NCI-H526 treated with DMSO at 0.1 percent for 48 hours (cell line): ENCODE results near the gene SORBS1.

Experiments used
- DNase-seq: peaks from one replicate; lab custom pipeline; 2025; lab: John Stamatoyannopoulos, UW

The SORBS1 gene

GRCh38 chr10:95315509-95315908 lies 245.7 kb downstream of the SORBS1 start:
- DNase-seq: no peak

DNA sequence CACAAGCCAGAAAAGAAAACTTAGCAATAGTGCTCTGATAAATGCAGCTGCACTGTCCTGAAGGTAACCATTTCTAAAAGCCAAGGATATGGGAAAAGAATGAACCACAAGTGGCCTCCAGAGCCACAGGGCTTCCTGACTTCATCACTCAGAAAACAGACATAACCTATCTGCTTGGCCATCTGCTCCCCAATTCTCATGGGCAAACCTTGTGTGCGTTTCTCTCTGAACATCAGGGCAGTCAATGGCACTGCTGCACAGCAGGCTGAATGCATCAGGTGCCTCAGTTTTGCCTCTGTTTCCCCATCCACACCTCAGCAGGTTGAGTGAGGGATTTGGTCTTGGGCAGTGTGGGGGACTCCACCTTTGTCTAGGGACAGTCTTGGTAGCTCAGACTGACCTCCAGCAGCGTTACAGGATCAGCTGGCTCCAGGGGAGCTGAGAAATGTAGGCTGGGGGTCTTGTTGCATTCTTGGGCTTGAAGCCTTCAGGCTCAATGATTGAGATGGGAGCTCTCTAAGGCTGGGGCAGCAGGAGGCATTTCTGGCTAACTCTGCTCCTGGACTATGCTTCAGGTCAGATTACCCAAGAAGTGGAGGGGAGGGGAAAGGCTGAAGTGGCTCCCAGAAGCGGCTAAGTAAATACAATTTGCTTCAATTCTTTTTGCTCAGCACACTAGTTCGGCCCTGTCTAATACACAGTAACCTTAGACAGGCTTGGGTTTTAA lies 246.8 kb downstream of the SORBS1 start:
- DNase-seq: no peak

GRCh38 chr10:95312986-95313495 lies 248.1 kb downstream of the SORBS1 start:
- DNase-seq: no peak

- DNase-seq: no peak
These were observed 248.9 kb downstream of the SORBS1 start for GRCh38 chr10:95312257-95312656.

DNA sequence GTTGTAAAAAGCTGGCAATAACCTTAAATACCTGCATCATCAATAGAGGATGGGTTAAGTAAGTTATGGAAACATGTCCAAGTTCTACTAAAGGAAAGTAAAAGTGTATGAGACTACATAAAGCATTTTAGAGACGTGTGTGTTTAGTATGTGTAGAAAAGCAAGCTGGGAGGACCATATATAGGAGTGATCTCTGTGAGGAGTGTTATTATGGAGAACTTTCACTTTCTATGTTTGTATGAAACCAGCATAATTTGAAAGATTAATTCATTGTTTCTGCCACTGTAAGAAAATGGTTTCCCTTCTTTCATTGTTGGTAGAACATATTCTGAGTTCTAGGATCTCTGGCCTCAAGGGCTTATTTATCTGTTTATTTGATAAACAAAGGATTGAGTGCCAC lies 251.2 kb downstream of the SORBS1 start:
- DNase-seq: no peak

GRCh38 chr10:95308389-95309302 lies 252.5 kb downstream of the SORBS1 start:
- no peak for DNase-seq

GRCh38 chr10:95306851-95307250 lies 254.3 kb downstream of the SORBS1 start:
- DNase-seq: no peak

DNA sequence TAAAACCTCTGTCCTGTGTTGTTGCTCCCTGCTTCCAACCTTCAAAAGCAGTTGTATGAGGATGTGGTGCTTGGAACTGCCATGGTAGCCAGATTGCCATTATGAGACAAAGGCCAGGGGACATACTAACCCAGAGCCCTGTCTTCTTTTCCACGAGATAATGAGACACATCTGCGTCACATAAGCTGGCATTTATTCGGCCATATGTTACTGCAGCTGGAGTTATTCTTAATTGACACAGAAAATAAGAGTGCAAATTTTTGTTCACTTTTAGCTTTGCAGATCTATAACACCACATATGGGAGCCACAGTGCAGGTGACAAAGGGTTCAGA lies 254.9 kb downstream of the SORBS1 start:
- no peak for DNase-seq

DNA sequence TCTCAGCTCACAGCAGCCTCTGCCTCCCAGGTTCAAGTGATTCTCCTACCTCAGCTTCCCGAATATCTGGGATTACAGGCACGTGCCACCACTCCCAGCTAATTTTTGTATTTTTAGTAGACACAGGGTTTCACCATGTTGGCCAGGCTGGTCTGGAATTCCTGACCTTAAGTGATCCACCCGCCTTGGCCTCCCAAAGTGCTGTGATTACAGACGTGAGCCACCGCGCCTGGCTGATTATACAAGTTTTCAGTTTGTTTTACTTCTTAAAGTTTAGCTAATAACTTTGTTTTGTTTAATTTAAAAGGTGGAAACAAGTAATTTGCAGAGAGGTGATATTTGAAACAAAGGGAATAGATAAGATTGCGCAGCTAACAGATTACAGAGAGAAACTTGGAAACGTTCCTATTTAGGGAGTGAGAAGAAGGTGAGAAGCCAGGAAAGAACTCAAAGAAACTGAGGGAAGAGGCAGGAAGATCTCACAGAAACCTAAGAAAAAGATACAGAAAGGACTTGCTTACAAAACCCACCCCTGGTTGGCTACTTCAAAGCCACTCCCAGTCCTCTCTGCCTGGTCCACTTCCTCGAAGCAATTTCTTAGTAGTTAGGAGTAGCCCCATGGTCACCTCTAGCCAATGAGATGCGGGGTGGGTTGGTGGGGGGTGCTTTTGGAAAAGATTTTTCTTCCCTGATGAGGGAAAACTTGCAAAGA lies 255.4 kb downstream of the SORBS1 start:
- no peak for DNase-seq

DNA sequence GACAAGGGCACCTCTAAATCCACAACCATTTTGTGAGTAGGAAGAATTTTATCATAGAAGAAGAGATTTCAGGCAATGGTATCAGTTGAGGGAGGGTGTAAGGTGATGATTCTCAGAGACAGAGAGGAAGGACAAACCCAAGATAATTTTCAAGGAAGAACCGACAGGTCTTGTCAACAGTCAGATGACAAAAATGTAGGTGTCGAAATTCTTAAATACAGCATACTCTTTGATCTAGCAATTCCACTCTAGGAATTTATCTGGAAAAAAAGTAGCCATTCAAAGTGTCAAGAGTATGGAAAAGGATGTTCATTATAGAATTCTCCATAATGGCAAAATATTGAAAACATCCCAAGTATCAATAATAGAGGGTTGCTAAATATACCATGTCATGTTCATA lies 256.2 kb downstream of the SORBS1 start:
- no peak for DNase-seq

GRCh38 chr10:95304463-95304862 lies 256.7 kb downstream of the SORBS1 start:
- no peak for DNase-seq

DNA sequence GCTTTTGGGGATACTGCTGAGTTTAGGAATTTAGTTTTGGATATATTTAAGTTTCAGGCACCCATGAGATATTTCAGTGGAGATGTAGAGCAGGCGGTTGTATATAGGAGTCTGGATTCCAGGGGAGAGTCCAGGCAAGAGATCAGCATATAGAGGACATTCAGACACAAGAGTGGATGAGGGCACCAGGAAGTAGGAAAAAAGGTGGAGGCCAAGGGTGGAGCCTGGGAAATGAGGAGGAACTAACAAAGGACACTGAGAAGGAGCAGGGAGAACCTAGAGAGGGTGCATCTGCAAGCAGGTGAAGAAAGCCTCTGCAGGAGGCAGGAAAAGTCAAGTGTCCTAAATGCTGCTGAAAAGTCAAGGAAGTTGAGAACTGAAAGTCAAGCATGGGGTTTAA lies 257.2 kb downstream of the SORBS1 start:
- no peak for DNase-seq

GRCh38 chr10:95303535-95303934 lies 257.6 kb downstream of the SORBS1 start:
- no peak for DNase-seq

DNA sequence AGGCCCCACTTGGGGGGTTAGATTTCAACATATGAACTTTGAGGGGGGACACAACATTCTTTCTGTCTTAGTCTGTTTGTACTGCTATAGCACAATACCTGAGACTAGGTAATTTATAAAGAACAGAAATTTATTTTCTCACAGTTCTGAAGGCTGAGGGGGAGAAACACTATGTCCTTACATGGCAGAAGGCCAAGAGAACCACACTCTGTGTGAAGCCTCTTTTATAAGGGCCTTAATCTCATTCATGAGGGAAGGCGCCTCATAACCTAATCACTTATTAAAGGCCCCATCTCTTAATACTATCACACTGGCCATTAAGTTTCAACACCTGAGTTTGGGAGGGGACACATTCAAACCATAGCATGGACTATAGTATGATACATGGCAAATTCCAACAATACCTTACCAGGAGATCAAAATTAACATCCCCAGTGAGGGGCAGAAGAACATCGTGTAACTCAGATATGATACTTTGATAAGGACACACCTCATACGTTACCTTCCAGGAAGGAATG lies 261.1 kb downstream of the SORBS1 start:
- no peak for DNase-seq

- DNase-seq: no peak
These were observed 263.8 kb downstream of the SORBS1 start for GRCh38 chr10:95297402-95297801.

- no peak for DNase-seq
These were observed 264.4 kb downstream of the SORBS1 start for GRCh38 chr10:95296764-95297163.

DNA sequence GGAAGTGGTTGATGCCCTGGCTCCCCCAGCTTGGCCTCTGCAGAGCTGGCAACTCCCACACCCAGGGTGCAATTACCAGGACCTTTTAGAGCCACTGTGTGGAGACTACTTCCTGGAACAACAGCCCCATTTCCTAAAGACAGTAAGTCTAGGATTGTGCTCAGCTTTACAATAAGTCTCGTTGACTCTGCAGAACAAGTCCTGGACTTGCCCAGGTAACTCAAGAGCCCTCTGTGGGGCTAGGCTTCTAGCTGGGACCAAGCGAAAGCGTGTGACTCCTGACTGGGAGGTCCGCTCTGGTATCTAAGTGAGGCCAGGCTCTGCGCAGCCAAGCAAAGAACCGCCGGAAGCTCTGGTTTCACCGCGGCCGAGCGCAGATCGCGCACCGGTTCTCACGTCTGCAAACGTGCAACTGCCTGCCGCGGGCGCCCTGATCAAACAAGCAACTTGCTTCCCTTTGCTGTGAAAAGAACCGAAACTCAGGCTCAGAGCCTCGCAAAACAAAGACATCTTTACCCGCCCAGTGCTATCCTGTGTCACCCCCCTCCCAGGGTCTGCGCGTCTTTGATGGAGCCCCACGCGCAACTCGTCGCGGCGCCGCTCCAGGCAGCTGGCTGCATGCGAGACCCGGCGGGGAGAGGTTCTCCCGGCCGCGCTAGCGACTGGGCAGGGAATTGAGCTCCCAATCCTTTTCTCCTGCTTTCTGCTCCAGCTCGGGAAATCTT lies 266.0 kb downstream of the SORBS1 start:
- peak; percentile 33 for DNase-seq

DNA sequence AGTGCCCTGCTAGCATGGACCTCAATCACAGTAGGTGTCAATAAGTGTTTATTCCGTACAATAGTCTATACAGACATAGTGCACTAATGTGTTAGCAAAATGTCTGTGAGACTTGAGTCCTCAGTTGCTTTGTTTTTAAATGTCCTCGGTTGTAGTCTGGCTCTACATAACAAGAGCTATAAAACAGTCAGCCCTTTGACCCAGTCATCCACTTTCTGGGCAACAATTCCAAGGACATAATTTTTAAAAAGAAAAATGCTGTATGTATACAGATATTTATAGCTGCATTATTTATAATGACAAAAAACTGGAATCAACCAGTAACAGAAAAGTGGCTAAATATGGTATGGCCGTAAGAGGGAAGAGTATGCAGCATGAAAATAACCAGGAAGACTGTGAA lies 267.5 kb downstream of the SORBS1 start:
- no peak for DNase-seq

- DNase-seq: no peak
These were observed 269.7 kb downstream of the SORBS1 start for GRCh38 chr10:95291365-95292039.

- no peak for DNase-seq
These were observed 270.5 kb downstream of the SORBS1 start, which contains the start of gene PDLIM1 for GRCh38 chr10:95290461-95291364. Gene PDLIM1, minus strand, starts transcription at chr10:95291003. Its CDS starts 88 bp downstream, at chr10:95290915.
